AG04450 (cell line): ENCODE results near the gene HECTD4. TPM values are rescaled to one million over a fixed set of nuclear protein-coding genes. Genes with fewer than 3 reads are reported as not detected.

Experiments used
- CTCF ChIA-PET: fragments of 300-600, 350-600 bp; formaldehyde crosslinking; extraction: SDS; loops from one replicate; lab custom pipeline; 2022; ENCODE audit warnings: antibody characterized with exemption, inconsistent platforms; lab: Charles Lee
- POLR2A ChIA-PET: fragments of 350-600 bp; formaldehyde crosslinking; extraction: SDS; loops from one replicate; lab custom pipeline; 2021; ENCODE audit warnings: antibody characterized with exemption, inconsistent platforms; lab: Yijun Ruan, JAX
- DNase-seq: peaks from one replicate; pipeline ENCODE4 v3.0.0-alpha.2; 2011; ENCODE audit warnings: low read depth, low spot score
- H3K27ac ChIP-seq: one replicate; pipeline ENCODE4 v1.5.1; 2012; ENCODE audit warnings: low read depth, low read length, control low read depth
- H3K27me3 ChIP-seq: one replicate; pipeline ENCODE4 v1.6.0; 2012; ENCODE audit warnings: low read length; ENCODE audit not compliant: control insufficient read depth, insufficient read depth
- H3K4me3 ChIP-seq: 2 replicates; pipeline ENCODE4 v1.5.1; 2011; ENCODE audit warnings: mild to moderate bottlenecking, low read depth, low read length, control low read depth
- H3K9me3 ChIP-seq: 2 replicates; pipeline ENCODE4 v1.5.1; 2012; ENCODE audit warnings: low read length; ENCODE audit not compliant: control insufficient read depth, insufficient read depth
- CTCF ChIP-seq: IDR thresholded peaks from 2 replicates; pipeline ENCODE4 v1.5.1; 2011; ENCODE audit warnings: low read depth, low read length, control low read depth, inconsistent platforms
- polyA plus RNA-seq: library from polyadenylated mRNA; depleted of rRNA; stranded (reverse); fragments of >200 nt; gene quantifications from 2 replicates; pipeline ENCODE4 v1.2.3, GENCODE V29; 2011

The HECTD4 gene
- polyA plus RNA-seq, 1 experiment, result 8.6 TPM

GRCh38 chr12:112305951-112306350 is 76.3 kb downstream of the HECTD4 start:
- POLR2A ChIA-PET, result no interaction called here
- no peaks in the 10 kb centered on the region for H3K9me3 ChIP-seq
- CTCF ChIA-PET, result interaction anchor here (1.3 kb wide), 1 partner anchor 81 kb away, joined by 4 read pairs; no protein-coding TSS in a partner anchor

GRCh38 chr12:112304436-112304835 is 77.8 kb downstream of the HECTD4 start:
- Histone ChIP-seq H3K4me3 (no peak overlapping the region), H3K9me3 (no peaks in the 10 kb centered on the region), H3K27ac (no peak overlapping the region), H3K27me3 (no peaks in the 10 kb centered on the region)
- CTCF ChIA-PET, result interaction anchor here (0.6 to 0.7 kb wide), 2 partner anchors 8 to 85 kb away, joined by 3 read pairs; no protein-coding TSS in a partner anchor
- no peak for TF ChIP-seq CTCF
- POLR2A ChIA-PET, result interaction anchor here (0.7 kb wide), 1 partner anchor 538 kb away, joined by 3 read pairs; no protein-coding TSS in a partner anchor
- DNase-seq, result no peak

More at GRCh38 chr12:112305951-112306350, 76.3 kb downstream of the HECTD4 start:
- H3K4me3 ChIP-seq, result no peak overlapping the region
- no peaks in the 10 kb centered on the region for H3K27me3 ChIP-seq
- no peak for TF ChIP-seq CTCF
- H3K27ac ChIP-seq, result no peak overlapping the region
- no peak for DNase-seq

GRCh38 chr12:112303799-112304198 is 78.4 kb downstream of the HECTD4 start:
- CTCF ChIA-PET, result interaction anchor here (0.7 kb wide), 1 partner anchor 9 kb away, joined by 3 read pairs; no protein-coding TSS in a partner anchor
- POLR2A ChIA-PET, result interaction anchor here (0.7 kb wide), 1 partner anchor 537 kb away, joined by 3 read pairs; no protein-coding TSS in a partner anchor
- no peak for TF ChIP-seq CTCF
- H3K27ac ChIP-seq, result peak overlapping the region; percentile 88
- no peak overlapping the region for H3K4me3 ChIP-seq
- H3K9me3 ChIP-seq, result no peaks in the 10 kb centered on the region
- DNase-seq, result no peak
- H3K27me3 ChIP-seq, result no peaks in the 10 kb centered on the region

GRCh38 chr12:112303004-112303403 is 79.2 kb downstream of the HECTD4 start:
- H3K9me3 ChIP-seq, result no peaks in the 10 kb centered on the region
- H3K4me3 ChIP-seq, result no peak overlapping the region
- DNase-seq, result peak; percentile 52
- CTCF ChIA-PET, result no interaction called here
- POLR2A ChIA-PET, result no interaction called here
- no peaks in the 10 kb centered on the region for H3K27me3 ChIP-seq
- TF ChIP-seq CTCF, result no peak
- H3K27ac ChIP-seq, result peak overlapping the region; percentile 88

- ChIA-PET CTCF (interaction anchor here (0.7 to 0.9 kb wide), 2 partner anchors 10 to 87 kb away, joined by 4 to 8 read pairs; no protein-coding TSS in a partner anchor), POLR2A (no interaction called here)
- H3K4me3 ChIP-seq, result no peak overlapping the region
- H3K27me3 ChIP-seq, result no peaks in the 10 kb centered on the region
- no peak for TF ChIP-seq CTCF
- H3K27ac ChIP-seq, result no peak overlapping the region
- no peak for DNase-seq
- H3K9me3 ChIP-seq, result no peaks in the 10 kb centered on the region
These were observed 82.5 kb downstream of the HECTD4 start for GRCh38 chr12:112299704-112300103.
